GM06990 (cell line): ENCODE data around the gene PSPH.
"Not testable (repeated sequence)": the region's sequence is repeated elsewhere in the genome, so short reads cannot be mapped to it uniquely, and the experiment has no call there.

Source experiments
- DNase-seq: peaks from one replicate; pipeline ENCODE4 v3.0.0-alpha.2; 2011; ENCODE audit not compliant: insufficient read length; ENCODE audit errors: extremely low read depth
- H3K27me3 ChIP-seq: replicated peaks from 2 replicates; pipeline ENCODE4 v1.6.0; 2011; ENCODE audit warnings: low read length; ENCODE audit not compliant: control insufficient read depth, insufficient read depth
- H3K36me3 ChIP-seq: 2 replicates; pipeline ENCODE4 v1.5.1; 2011; ENCODE audit warnings: low read length; ENCODE audit not compliant: control insufficient read depth, insufficient read depth
- H3K4me3 ChIP-seq: replicated peaks from 2 replicates; pipeline ENCODE4 v1.5.1; 2011; ENCODE audit warnings: low read depth, mild to moderate bottlenecking, control low read depth, low read length
- TF ChIP-seq, protein P1 (sequence below): IDR thresholded peaks from 2 replicates; pipeline ENCODE4 v1.5.1; 2011; ENCODE audit warnings: low read length, control low read depth, mild to moderate bottlenecking, inconsistent platforms; ENCODE audit not compliant: insufficient read depth, poor library complexity, severe bottlenecking

The PSPH gene

DNA sequence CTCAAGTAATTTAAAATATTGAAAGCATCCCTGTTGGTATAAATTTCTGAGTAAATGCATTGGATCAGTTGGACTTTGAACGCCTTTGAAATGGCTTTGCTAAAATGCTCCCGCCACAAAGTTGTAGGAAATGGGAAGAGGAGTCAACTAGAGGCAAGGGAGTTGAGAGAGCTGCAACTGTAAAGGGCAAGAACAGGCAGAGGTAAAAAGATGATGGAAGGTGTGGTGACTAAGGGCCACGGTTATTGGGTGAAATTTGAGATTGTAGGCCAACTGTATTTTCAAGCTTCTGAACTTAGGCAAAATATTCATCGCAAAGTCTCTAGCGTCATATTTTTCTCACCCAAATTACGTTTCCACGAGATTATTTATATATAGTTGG is 12.2 kb upstream of the PSPH start:
- Histone ChIP-seq H3K4me3 (no peak overlapping the region), H3K36me3 (peaks cover 6% of the 10 kb centered on the region), H3K27me3 (no peaks in the 10 kb centered on the region)
- TF ChIP-seq, protein P1, sequence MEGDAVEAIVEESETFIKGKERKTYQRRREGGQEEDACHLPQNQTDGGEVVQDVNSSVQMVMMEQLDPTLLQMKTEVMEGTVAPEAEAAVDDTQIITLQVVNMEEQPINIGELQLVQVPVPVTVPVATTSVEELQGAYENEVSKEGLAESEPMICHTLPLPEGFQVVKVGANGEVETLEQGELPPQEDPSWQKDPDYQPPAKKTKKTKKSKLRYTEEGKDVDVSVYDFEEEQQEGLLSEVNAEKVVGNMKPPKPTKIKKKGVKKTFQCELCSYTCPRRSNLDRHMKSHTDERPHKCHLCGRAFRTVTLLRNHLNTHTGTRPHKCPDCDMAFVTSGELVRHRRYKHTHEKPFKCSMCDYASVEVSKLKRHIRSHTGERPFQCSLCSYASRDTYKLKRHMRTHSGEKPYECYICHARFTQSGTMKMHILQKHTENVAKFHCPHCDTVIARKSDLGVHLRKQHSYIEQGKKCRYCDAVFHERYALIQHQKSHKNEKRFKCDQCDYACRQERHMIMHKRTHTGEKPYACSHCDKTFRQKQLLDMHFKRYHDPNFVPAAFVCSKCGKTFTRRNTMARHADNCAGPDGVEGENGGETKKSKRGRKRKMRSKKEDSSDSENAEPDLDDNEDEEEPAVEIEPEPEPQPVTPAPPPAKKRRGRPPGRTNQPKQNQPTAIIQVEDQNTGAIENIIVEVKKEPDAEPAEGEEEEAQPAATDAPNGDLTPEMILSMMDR = no peak
- DNase-seq = no peak

- H3K36me3 ChIP-seq = peaks cover 7% of the 10 kb centered on the region
- DNase-seq = no peak
Observed at GRCh38 chr7:56062382-56062781, 11.1 kb upstream of the PSPH start.

DNA sequence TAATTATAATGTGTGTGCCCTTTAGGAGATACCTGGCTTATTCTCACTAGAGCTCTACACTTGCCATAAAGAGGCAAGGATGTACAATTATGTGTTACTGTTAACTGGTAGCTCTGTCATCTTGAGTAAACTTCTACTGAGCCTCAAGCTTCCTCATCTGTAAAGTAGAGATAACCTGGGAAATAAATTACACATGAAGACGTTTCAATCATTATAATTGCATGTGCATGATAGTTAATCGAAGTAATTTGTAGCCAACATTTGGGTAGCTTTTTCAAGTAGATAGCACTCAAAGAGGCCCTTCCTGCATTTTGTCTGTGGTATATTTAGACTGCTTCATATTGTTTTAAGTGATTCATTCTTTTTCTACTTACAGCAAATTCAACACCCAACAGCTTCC is 2.7 kb upstream of the PSPH start:
- DNase-seq = no peak
- Histone ChIP-seq H3K27me3 (no peaks in the 10 kb centered on the region), H3K36me3 (peaks cover 4% of the 10 kb centered on the region), H3K4me3 (no peak overlapping the region)
- TF ChIP-seq, protein P1 = no peak

More at GRCh38 chr7:56062382-56062781, 11.1 kb upstream of the PSPH start:
- H3K4me3 ChIP-seq = no peak overlapping the region
- no peaks in the 10 kb centered on the region for H3K27me3 ChIP-seq
- TF ChIP-seq, protein P1 = no peak

DNA sequence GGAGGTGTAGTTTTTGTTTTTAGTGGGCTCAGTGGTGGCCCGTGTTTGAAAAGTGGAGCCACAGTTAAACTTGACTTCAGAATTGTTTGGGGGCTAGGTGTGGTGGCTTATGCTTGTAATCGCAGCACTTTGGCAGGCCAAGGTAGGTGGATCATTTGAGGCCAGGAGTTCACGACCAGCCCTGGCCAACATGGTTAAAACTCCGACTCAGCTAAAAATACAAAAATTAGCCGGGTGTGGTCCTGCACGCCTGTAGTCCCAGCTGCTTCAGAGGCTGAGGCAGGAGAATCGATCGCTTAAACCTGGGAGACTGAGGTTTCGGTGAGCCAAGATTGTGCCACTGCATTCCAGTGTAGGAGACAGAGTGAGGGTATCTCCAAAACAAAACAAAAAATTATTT is 2.1 kb upstream of the PSPH start:
- peak overlapping the region; percentile 98; the same call in 1 of the 2 replicates for H3K4me3 ChIP-seq
- no peak for DNase-seq
- peaks cover 4% of the 10 kb centered on the region for H3K36me3 ChIP-seq
- TF ChIP-seq, protein P1 = no peak
- H3K27me3 ChIP-seq = no peaks in the 10 kb centered on the region

DNA sequence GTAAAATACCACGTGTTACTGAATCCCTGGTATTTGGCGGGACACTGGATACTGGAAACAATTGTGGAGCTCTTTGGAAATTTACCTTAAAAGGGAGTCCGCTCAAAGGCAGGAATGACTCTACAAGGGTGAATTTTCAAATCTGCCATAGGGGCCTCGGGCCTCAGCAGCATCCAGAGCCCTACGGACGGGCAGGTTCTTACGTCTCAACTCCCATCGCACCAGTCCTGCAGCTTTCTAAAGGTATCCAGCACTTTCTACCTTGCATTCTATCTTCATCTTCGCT is 248 bp downstream of the PSPH start:
- Histone ChIP-seq H3K27me3 (no peaks in the 10 kb centered on the region), H3K4me3 (peak overlapping the region; percentile 98), H3K36me3 (peaks cover 3% of the 10 kb centered on the region)
- TF ChIP-seq, protein P1 = no peak
- no peak for DNase-seq

GRCh38 chr7:56048763-56049162 is 2.5 kb downstream of the PSPH start:
- not testable (repeated sequence) for H3K4me3 ChIP-seq, H3K27me3 ChIP-seq, DNase-seq, H3K36me3 ChIP-seq
